Activated T-cell treated with anti-CD3 and anti-CD28 coated beads, Interleukin-2, amount 50 U/mL, for 48 hours (primary cell): Measurements from ENCODE around the gene CRTAC1.

Experiments
- DNase-seq, 2 experiments: peaks; one replicate each; pipeline ENCODE4 v3.0.0-alpha.2; 2020

CRTAC1 gene

GRCh38 chr10:97964748-97965147 lies 65.7 kb downstream of the CRTAC1 start:
- DNase-seq = no peak

- DNase-seq = no peak
Measured at GRCh38 chr10:97961945-97962344, 68.5 kb downstream of the CRTAC1 start.

- DNase-seq = no peak
Measured at GRCh38 chr10:97960269-97961056, 70.0 kb downstream of the CRTAC1 start.

GRCh38 chr10:97949462-97949861 lies 81.0 kb downstream of the CRTAC1 start:
- DNase-seq = no peak

GRCh38 chr10:97948822-97949221 lies 81.6 kb downstream of the CRTAC1 start:
- DNase-seq = no peak

- DNase-seq = no peak
Measured at GRCh38 chr10:97944772-97945171, 85.6 kb downstream of the CRTAC1 start.

GRCh38 chr10:97943294-97943693 lies 87.1 kb downstream of the CRTAC1 start:
- DNase-seq = no peak

GRCh38 chr10:97940534-97940933 lies 89.9 kb downstream of the CRTAC1 start:
- no peak for DNase-seq

GRCh38 chr10:97939446-97939990 lies 90.9 kb downstream of the CRTAC1 start:
- DNase-seq = no peak

- no peak for DNase-seq
Measured at GRCh38 chr10:97937928-97938327, 92.5 kb downstream of the CRTAC1 start.

- no peak for DNase-seq
Measured at GRCh38 chr10:97937054-97937453, 93.4 kb downstream of the CRTAC1 start.

- DNase-seq = no peak
Measured at GRCh38 chr10:97936126-97936525, 94.3 kb downstream of the CRTAC1 start.

- no peak for DNase-seq
Measured at GRCh38 chr10:97932932-97933530, 97.4 kb downstream of the CRTAC1 start.

- DNase-seq = no peak
Measured at GRCh38 chr10:97931041-97931440, 99.4 kb downstream of the CRTAC1 start.

GRCh38 chr10:97928897-97929296 lies 101.5 kb downstream of the CRTAC1 start:
- DNase-seq = no peak

- no peak for DNase-seq
Measured at GRCh38 chr10:97927622-97928021, 102.8 kb downstream of the CRTAC1 start.

GRCh38 chr10:97926055-97926454 lies 104.4 kb downstream of the CRTAC1 start:
- DNase-seq = no peak

- no peak for DNase-seq
Measured at GRCh38 chr10:97925308-97925938, 105.0 kb downstream of the CRTAC1 start.

GRCh38 chr10:97924678-97925077 lies 105.7 kb downstream of the CRTAC1 start:
- no peak for DNase-seq

GRCh38 chr10:97923476-97923875 lies 106.9 kb downstream of the CRTAC1 start:
- DNase-seq = no peak

GRCh38 chr10:97923057-97923456 lies 107.4 kb downstream of the CRTAC1 start:
- DNase-seq = no peak

GRCh38 chr10:97922022-97922758 lies 108.2 kb downstream of the CRTAC1 start:
- no peak for DNase-seq

- no peak for DNase-seq
Measured at GRCh38 chr10:97921581-97922021, 108.8 kb downstream of the CRTAC1 start.
